ENCODE data around the gene PIGW. TPM values are rescaled to one million over a fixed set of nuclear protein-coding genes. Genes with fewer than 3 reads are reported as not detected.

Gene PIGW
- total and polyA plus RNA-seq, 2 donors (not counting 1 experiment from before 2014, with no cell fraction given): 2.6 to 10.1 TPM

GRCh38 chr17:36524428-36524876 lies 10.3 kb upstream of the PIGW start:
- Histone ChIP-seq H3K36me3 (ENCODE audit: control insufficient read depth, insufficient read depth, low read length) (peaks cover 15% of the 10 kb centered on the region), H3K9ac (ENCODE audit: insufficient read depth, low read length) (no peak overlapping the region)

GRCh38 chr17:36525113-36525512 lies 9.7 kb upstream of the PIGW start:
- TF ChIP-seq CTCF (conservative IDR thresholded peaks at IDR 0.05 in 1 of 2, IDR thresholded peaks at IDR 0.05 in 1 of 2; ENCODE audit: low read depth in 1 of 2, low read length in 2 of 2): no peak
- TF ChIP-seq EZH2 (IDR thresholded peaks at IDR 0.05; ENCODE audit: low read length, missing control alignments): no peak
- DNase-seq (ENCODE audit: low read depth in 2 of 2): peak; percentile 3 to 40
- Histone ChIP-seq H3K4me2 (ENCODE audit: extremely low read depth, insufficient read depth, low read length) (no peak overlapping the region), H3K27me3 (ENCODE audit: control insufficient read depth, insufficient read depth, low read length) (no peaks in the 10 kb centered on the region), H3K27ac (ENCODE audit: insufficient read depth, low read length) (peak overlapping the region; percentile 17), H3K9ac (ENCODE audit: insufficient read depth, low read length) (no peak overlapping the region), H2AFZ (ENCODE audit: low read length) (no peak overlapping the region), H3K4me1 (ENCODE audit: control insufficient read depth, extremely low read depth, insufficient read depth, low read length) (peaks cover 10% of the 10 kb centered on the region), H4K20me1 (ENCODE audit: control insufficient read depth, extremely low read depth, insufficient read depth, low read length) (no peaks in the 10 kb centered on the region), H3K79me2 (ENCODE audit: control insufficient read depth, insufficient read depth, low read length) (no peaks in the 10 kb centered on the region), H3K36me3 (ENCODE audit: control insufficient read depth, insufficient read depth, low read length) (peaks cover 15% of the 10 kb centered on the region), H3K9me3 (ENCODE audit: control insufficient read depth, insufficient read depth, low read depth, low read length) (no peaks in the 10 kb centered on the region), H3K4me3 (replicated peaks in 1 of 4; ENCODE audit: control extremely low read depth in 1 of 4, insufficient read depth in 1 of 4, low read depth in 3 of 4, low read length in 4 of 4) (no peak overlapping the region)

More at GRCh38 chr17:36524428-36524876, 10.3 kb upstream of the PIGW start:
- H2AFZ ChIP-seq (ENCODE audit: low read length): no peak overlapping the region
- H3K79me2 ChIP-seq (ENCODE audit: control insufficient read depth, insufficient read depth, low read length): no peaks in the 10 kb centered on the region
- H3K27ac ChIP-seq (ENCODE audit: insufficient read depth, low read length): no peak overlapping the region
- no peaks in the 10 kb centered on the region for H3K27me3 ChIP-seq (ENCODE audit: control insufficient read depth, insufficient read depth, low read length)
- no peak overlapping the region for H3K4me2 ChIP-seq (ENCODE audit: extremely low read depth, insufficient read depth, low read length)
- no peaks in the 10 kb centered on the region for H3K9me3 ChIP-seq (ENCODE audit: control insufficient read depth, insufficient read depth, low read depth, low read length)
- peaks cover 10% of the 10 kb centered on the region for H3K4me1 ChIP-seq (ENCODE audit: control insufficient read depth, extremely low read depth, insufficient read depth, low read length)
- peak in 1 of 2 donors; percentile 48 for DNase-seq (ENCODE audit: low read depth in 2 of 2)
- H3K4me3 ChIP-seq (replicated peaks in 1 of 4; ENCODE audit: control extremely low read depth in 1 of 4, insufficient read depth in 1 of 4, low read depth in 3 of 4, low read length in 4 of 4): no peak overlapping the region
- H4K20me1 ChIP-seq (ENCODE audit: control insufficient read depth, extremely low read depth, insufficient read depth, low read length): no peaks in the 10 kb centered on the region
- no peak for TF ChIP-seq EZH2 (IDR thresholded peaks at IDR 0.05; ENCODE audit: low read length, missing control alignments)
- no peak for TF ChIP-seq CTCF (conservative IDR thresholded peaks at IDR 0.05 in 1 of 2, IDR thresholded peaks at IDR 0.05 in 1 of 2; ENCODE audit: low read depth in 1 of 2, low read length in 2 of 2)

GRCh38 chr17:36525888-36526287 lies 8.9 kb upstream of the PIGW start:
- Histone ChIP-seq H3K36me3 (ENCODE audit: control insufficient read depth, insufficient read depth, low read length) (peaks cover 15% of the 10 kb centered on the region), H3K79me2 (ENCODE audit: control insufficient read depth, insufficient read depth, low read length) (no peaks in the 10 kb centered on the region), H3K4me2 (ENCODE audit: extremely low read depth, insufficient read depth, low read length) (no peak overlapping the region), H3K9ac (ENCODE audit: insufficient read depth, low read length) (no peak overlapping the region), H3K4me1 (ENCODE audit: control insufficient read depth, extremely low read depth, insufficient read depth, low read length) (peaks cover 10% of the 10 kb centered on the region), H3K27ac (ENCODE audit: insufficient read depth, low read length) (no peak overlapping the region), H3K9me3 (ENCODE audit: control insufficient read depth, insufficient read depth, low read depth, low read length) (no peaks in the 10 kb centered on the region), H4K20me1 (ENCODE audit: control insufficient read depth, extremely low read depth, insufficient read depth, low read length) (no peaks in the 10 kb centered on the region), H2AFZ (ENCODE audit: low read length) (no peak overlapping the region), H3K27me3 (ENCODE audit: control insufficient read depth, insufficient read depth, low read length) (no peaks in the 10 kb centered on the region), H3K4me3 (replicated peaks in 1 of 4; ENCODE audit: control extremely low read depth in 1 of 4, insufficient read depth in 1 of 4, low read depth in 3 of 4, low read length in 4 of 4) (no peak overlapping the region)
- no peak for DNase-seq (ENCODE audit: low read depth in 2 of 2)
- TF ChIP-seq CTCF (conservative IDR thresholded peaks at IDR 0.05 in 1 of 2, IDR thresholded peaks at IDR 0.05 in 1 of 2; ENCODE audit: low read depth in 1 of 2, low read length in 2 of 2): no peak
- TF ChIP-seq EZH2 (IDR thresholded peaks at IDR 0.05; ENCODE audit: low read length, missing control alignments): no peak
